DND-41 (cell line): ENCODE results near the gene NKD1.

Experiments used
- ATAC-seq: fragments of 200-7000 bp; cut with Tn5 transposase; 3 replicates; pipeline ENCODE4 v1.9.1; 2021; ENCODE audit warnings: low read depth; ENCODE audit not compliant: insufficient read depth
- DNase-seq: peaks from one replicate; pipeline ENCODE4 v3.0.0-alpha.2; 2020
- H2AFZ ChIP-seq: 2 replicates; pipeline ENCODE4 v1.6.0; 2012; ENCODE audit warnings: low read depth, low read length
- H3K27ac ChIP-seq: 2 replicates; pipeline ENCODE4 v1.5.1; 2012; ENCODE audit warnings: low read length, inconsistent platforms
- H3K27me3 ChIP-seq: fragments of 200-600 bp; sonication (generic); 2 replicates; pipeline ENCODE4 v1.6.0; 2012; ENCODE audit warnings: low read length, mild to moderate bottlenecking, inconsistent platforms; ENCODE audit not compliant: insufficient read depth, poor library complexity
- H3K36me3 ChIP-seq: 2 replicates; pipeline ENCODE4 v1.5.1; 2012; ENCODE audit warnings: low read length, inconsistent platforms; ENCODE audit not compliant: insufficient read depth
- H3K4me1 ChIP-seq: 2 replicates; pipeline ENCODE4 v1.5.1; 2012; ENCODE audit warnings: mild to moderate bottlenecking, low read length; ENCODE audit not compliant: insufficient read depth
- H3K4me2 ChIP-seq: 2 replicates; pipeline ENCODE4 v1.6.0; 2012; ENCODE audit warnings: mild to moderate bottlenecking, moderate library complexity, low read length, inconsistent platforms; ENCODE audit not compliant: insufficient read depth
- H3K4me3 ChIP-seq, 2 experiments: fragments of 200-600 bp in 1 of 2; shearing (Covaris generic) in 1 of 2; 2 replicates each; pipeline ENCODE4 v1.5.1; 2012 to 2016; ENCODE audit warnings: inconsistent platforms in 2 of 2, low read length in 2 of 2, mild to moderate bottlenecking in 2 of 2, low read depth in 1 of 2, moderate library complexity in 1 of 2
- H3K79me2 ChIP-seq: 2 replicates; pipeline ENCODE4 v1.6.0; 2012; ENCODE audit warnings: low read length, inconsistent platforms; ENCODE audit not compliant: insufficient read depth
- H3K9ac ChIP-seq: 2 replicates; pipeline ENCODE4 v1.6.0; 2012; ENCODE audit warnings: low read depth, mild to moderate bottlenecking, inconsistent platforms, low read length, moderate library complexity
- H3K9me3 ChIP-seq: 2 replicates; pipeline ENCODE4 v1.5.1; 2012; ENCODE audit warnings: low read length, moderate library complexity, mild to moderate bottlenecking, inconsistent platforms; ENCODE audit not compliant: insufficient read depth, severe bottlenecking
- H4K20me1 ChIP-seq: 2 replicates; pipeline ENCODE4 v1.6.0; 2012; ENCODE audit warnings: low read length; ENCODE audit not compliant: insufficient read depth
- CTCF ChIP-seq: IDR thresholded peaks from 2 replicates; pipeline ENCODE4 v1.5.1; 2012; ENCODE audit warnings: borderline replicate concordance, low read length, moderate library complexity, mild to moderate bottlenecking; ENCODE audit not compliant: poor library complexity, severe bottlenecking; ENCODE audit errors: extremely low read depth
- EZH2 ChIP-seq: IDR thresholded peaks from 3 replicates; pipeline ENCODE4 v1.6.1; 2012; ENCODE audit warnings: borderline replicate concordance, low read depth, mild to moderate bottlenecking, moderate library complexity, low read length, inconsistent platforms; ENCODE audit not compliant: severe bottlenecking

Gene NKD1

GRCh38 chr16:50645563-50646220, 97.5 kb downstream of the NKD1 start:
- ATAC-seq (no peak), DNase-seq (no peak)
- no peak overlapping the region for H3K4me3 ChIP-seq
- no peaks in the 10 kb centered on the region for H3K36me3 ChIP-seq
- peaks cover 26% of the 10 kb centered on the region for H3K27me3 ChIP-seq
- no peak overlapping the region for H3K4me2 ChIP-seq
- H3K9ac ChIP-seq: no peak overlapping the region
- no peak overlapping the region for H2AFZ ChIP-seq
- no peaks in the 10 kb centered on the region for H3K4me1 ChIP-seq
- H3K9me3 ChIP-seq: no peaks in the 10 kb centered on the region
- no peaks in the 10 kb centered on the region for H3K79me2 ChIP-seq
- TF ChIP-seq EZH2: no peak
- no peak for TF ChIP-seq CTCF
- H3K27ac ChIP-seq: no peak overlapping the region
- H4K20me1 ChIP-seq: peaks cover 4% of the 10 kb centered on the region; the same call in 1 of the 2 replicates

- Histone ChIP-seq H3K36me3 (no peaks in the 10 kb centered on the region), H3K9ac (no peak overlapping the region), H3K4me1 (no peaks in the 10 kb centered on the region), H3K27ac (no peak overlapping the region), H3K79me2 (no peaks in the 10 kb centered on the region), H3K27me3 (peaks cover 21% of the 10 kb centered on the region), H3K4me2 (no peak overlapping the region), H3K4me3 (no peak overlapping the region), H4K20me1 (peaks cover 4% of the 10 kb centered on the region; the same call in 1 of the 2 replicates), H2AFZ (no peak overlapping the region), H3K9me3 (no peaks in the 10 kb centered on the region)
- ATAC-seq: no peak
- TF ChIP-seq EZH2: no peak
- TF ChIP-seq CTCF: no peak
- no peak for DNase-seq
These were observed 98.1 kb downstream of the NKD1 start for GRCh38 chr16:50646345-50646744.

GRCh38 chr16:50651835-50652438, 103.7 kb downstream of the NKD1 start:
- no peak for ATAC-seq
- Histone ChIP-seq H3K4me2 (no peak overlapping the region), H3K9ac (no peak overlapping the region), H3K4me1 (no peaks in the 10 kb centered on the region), H3K36me3 (no peaks in the 10 kb centered on the region), H3K27ac (no peak overlapping the region), H3K79me2 (no peaks in the 10 kb centered on the region), H3K27me3 (no peaks in the 10 kb centered on the region), H3K4me3 (no peak overlapping the region), H4K20me1 (no peaks in the 10 kb centered on the region), H3K9me3 (no peaks in the 10 kb centered on the region), H2AFZ (no peak overlapping the region)
- DNase-seq: no peak
- TF ChIP-seq EZH2: no peak
- TF ChIP-seq CTCF: no peak
